ENCODE measurements around the gene NPHP4.

NPHP4 gene

GRCh38 chr1:5882367-5883128 lies 109.7 kb downstream of the NPHP4 start:
- Histone ChIP-seq H3K9ac (ENCODE audit: low read length) (no peak overlapping the region), H3K4me1 (ENCODE audit: control insufficient read depth, insufficient read depth, low read length) (no peaks in the 10 kb centered on the region), H3K36me3 (ENCODE audit: control insufficient read depth, insufficient read depth, low read length, severe bottlenecking) (peaks cover 15% of the 10 kb centered on the region), H3K4me3 (ENCODE audit: low read length) (no peak overlapping the region), H3K27me3 (replicated peaks; ENCODE audit: control insufficient read depth, insufficient read depth, low read length) (no peaks in the 10 kb centered on the region), H3K9me3 (ENCODE audit: control insufficient read depth, low read length) (peaks cover 12% of the 10 kb centered on the region)
- DNase-seq (ENCODE audit: low read depth): no peak

GRCh38 chr1:5881526-5882222 lies 110.6 kb downstream of the NPHP4 start:
- Histone ChIP-seq H3K4me3 (ENCODE audit: low read length) (no peak overlapping the region), H3K9me3 (ENCODE audit: control insufficient read depth, low read length) (peaks cover 12% of the 10 kb centered on the region), H3K4me1 (ENCODE audit: control insufficient read depth, insufficient read depth, low read length) (no peaks in the 10 kb centered on the region), H3K36me3 (ENCODE audit: control insufficient read depth, insufficient read depth, low read length, severe bottlenecking) (peaks cover 15% of the 10 kb centered on the region), H3K9ac (ENCODE audit: low read length) (no peak overlapping the region), H3K27me3 (replicated peaks; ENCODE audit: control insufficient read depth, insufficient read depth, low read length) (no peaks in the 10 kb centered on the region)
- no peak for DNase-seq (ENCODE audit: low read depth)

- peaks cover 15% of the 10 kb centered on the region for H3K36me3 ChIP-seq (ENCODE audit: control insufficient read depth, insufficient read depth, low read length, severe bottlenecking)
- H3K4me3 ChIP-seq (ENCODE audit: low read length): no peak overlapping the region
- no peaks in the 10 kb centered on the region for H3K4me1 ChIP-seq (ENCODE audit: control insufficient read depth, insufficient read depth, low read length)
- H3K9me3 ChIP-seq (ENCODE audit: control insufficient read depth, low read length): peaks cover 12% of the 10 kb centered on the region
- H3K9ac ChIP-seq (ENCODE audit: low read length): no peak overlapping the region
- no peaks in the 10 kb centered on the region for H3K27me3 ChIP-seq (replicated peaks; ENCODE audit: control insufficient read depth, insufficient read depth, low read length)
- no peak for DNase-seq (ENCODE audit: low read depth)
Measured at GRCh38 chr1:5880630-5881405, 111.4 kb downstream of the NPHP4 start.

GRCh38 chr1:5879421-5879820 lies 112.8 kb downstream of the NPHP4 start:
- no peak for DNase-seq (ENCODE audit: low read depth)

GRCh38 chr1:5878971-5879370 lies 113.3 kb downstream of the NPHP4 start:
- no peak for DNase-seq (ENCODE audit: low read depth)
- Histone ChIP-seq H3K9ac (ENCODE audit: low read length) (no peak overlapping the region), H3K9me3 (ENCODE audit: control insufficient read depth, low read length) (peaks cover 12% of the 10 kb centered on the region), H3K27me3 (replicated peaks; ENCODE audit: control insufficient read depth, insufficient read depth, low read length) (no peaks in the 10 kb centered on the region), H3K4me1 (ENCODE audit: control insufficient read depth, insufficient read depth, low read length) (no peaks in the 10 kb centered on the region), H3K36me3 (ENCODE audit: control insufficient read depth, insufficient read depth, low read length, severe bottlenecking) (peaks cover 23% of the 10 kb centered on the region), H3K4me3 (ENCODE audit: low read length) (no peak overlapping the region)

More at GRCh38 chr1:5879421-5879820, 112.8 kb downstream of the NPHP4 start:
- Histone ChIP-seq H3K27me3 (replicated peaks; ENCODE audit: control insufficient read depth, insufficient read depth, low read length) (no peaks in the 10 kb centered on the region), H3K4me1 (ENCODE audit: control insufficient read depth, insufficient read depth, low read length) (no peaks in the 10 kb centered on the region), H3K4me3 (ENCODE audit: low read length) (no peak overlapping the region), H3K36me3 (ENCODE audit: control insufficient read depth, insufficient read depth, low read length, severe bottlenecking) (peaks cover 21% of the 10 kb centered on the region), H3K9ac (ENCODE audit: low read length) (no peak overlapping the region), H3K9me3 (ENCODE audit: control insufficient read depth, low read length) (peaks cover 12% of the 10 kb centered on the region)

GRCh38 chr1:5877683-5878530 lies 114.3 kb downstream of the NPHP4 start:
- Histone ChIP-seq H3K9me3 (ENCODE audit: control insufficient read depth, low read length) (peaks cover 12% of the 10 kb centered on the region), H3K27me3 (replicated peaks; ENCODE audit: control insufficient read depth, insufficient read depth, low read length) (no peaks in the 10 kb centered on the region), H3K9ac (ENCODE audit: low read length) (no peak overlapping the region), H3K36me3 (ENCODE audit: control insufficient read depth, insufficient read depth, low read length, severe bottlenecking) (peaks cover 27% of the 10 kb centered on the region), H3K4me3 (ENCODE audit: low read length) (no peak overlapping the region), H3K4me1 (ENCODE audit: control insufficient read depth, insufficient read depth, low read length) (no peaks in the 10 kb centered on the region)
- no peak for DNase-seq (ENCODE audit: low read depth)

GRCh38 chr1:5877001-5877400 lies 115.2 kb downstream of the NPHP4 start:
- Histone ChIP-seq H3K4me1 (ENCODE audit: control insufficient read depth, insufficient read depth, low read length) (no peaks in the 10 kb centered on the region), H3K9ac (ENCODE audit: low read length) (no peak overlapping the region), H3K9me3 (ENCODE audit: control insufficient read depth, low read length) (peaks cover 12% of the 10 kb centered on the region), H3K4me3 (ENCODE audit: low read length) (no peak overlapping the region), H3K36me3 (ENCODE audit: control insufficient read depth, insufficient read depth, low read length, severe bottlenecking) (peaks cover 35% of the 10 kb centered on the region), H3K27me3 (replicated peaks; ENCODE audit: control insufficient read depth, insufficient read depth, low read length) (no peaks in the 10 kb centered on the region)
- no peak for DNase-seq (ENCODE audit: low read depth)

- no peaks in the 10 kb centered on the region for H3K27me3 ChIP-seq (replicated peaks; ENCODE audit: control insufficient read depth, insufficient read depth, low read length)
- no peak overlapping the region for H3K9ac ChIP-seq (ENCODE audit: low read length)
- peaks cover 12% of the 10 kb centered on the region for H3K9me3 ChIP-seq (ENCODE audit: control insufficient read depth, low read length)
- peaks cover 43% of the 10 kb centered on the region for H3K36me3 ChIP-seq (ENCODE audit: control insufficient read depth, insufficient read depth, low read length, severe bottlenecking)
- H3K4me3 ChIP-seq (ENCODE audit: low read length): no peak overlapping the region
- no peaks in the 10 kb centered on the region for H3K4me1 ChIP-seq (ENCODE audit: control insufficient read depth, insufficient read depth, low read length)
- DNase-seq (ENCODE audit: low read depth): no peak
Measured at GRCh38 chr1:5876094-5876650, 116.1 kb downstream of the NPHP4 start.

- Histone ChIP-seq H3K9ac (ENCODE audit: low read length) (no peak overlapping the region), H3K36me3 (ENCODE audit: control insufficient read depth, insufficient read depth, low read length, severe bottlenecking) (peaks cover 46% of the 10 kb centered on the region), H3K27me3 (replicated peaks; ENCODE audit: control insufficient read depth, insufficient read depth, low read length) (no peaks in the 10 kb centered on the region), H3K4me1 (ENCODE audit: control insufficient read depth, insufficient read depth, low read length) (no peaks in the 10 kb centered on the region), H3K9me3 (ENCODE audit: control insufficient read depth, low read length) (peaks cover 12% of the 10 kb centered on the region), H3K4me3 (ENCODE audit: low read length) (no peak overlapping the region)
- no peak for DNase-seq (ENCODE audit: low read depth)
Measured at GRCh38 chr1:5875345-5875910, 116.8 kb downstream of the NPHP4 start.

- no peak overlapping the region for H3K9ac ChIP-seq (ENCODE audit: low read length)
- DNase-seq (ENCODE audit: low read depth): no peak
- H3K4me1 ChIP-seq (ENCODE audit: control insufficient read depth, insufficient read depth, low read length): no peaks in the 10 kb centered on the region
- H3K27me3 ChIP-seq (replicated peaks; ENCODE audit: control insufficient read depth, insufficient read depth, low read length): no peaks in the 10 kb centered on the region
- H3K9me3 ChIP-seq (ENCODE audit: control insufficient read depth, low read length): peaks cover 7% of the 10 kb centered on the region
- H3K4me3 ChIP-seq (ENCODE audit: low read length): no peak overlapping the region
- peaks cover 41% of the 10 kb centered on the region for H3K36me3 ChIP-seq (ENCODE audit: control insufficient read depth, insufficient read depth, low read length, severe bottlenecking)
Measured at GRCh38 chr1:5874416-5875110, 117.7 kb downstream of the NPHP4 start.
